ENCODE data around the gene CRYAB.

CRYAB gene

DNA sequence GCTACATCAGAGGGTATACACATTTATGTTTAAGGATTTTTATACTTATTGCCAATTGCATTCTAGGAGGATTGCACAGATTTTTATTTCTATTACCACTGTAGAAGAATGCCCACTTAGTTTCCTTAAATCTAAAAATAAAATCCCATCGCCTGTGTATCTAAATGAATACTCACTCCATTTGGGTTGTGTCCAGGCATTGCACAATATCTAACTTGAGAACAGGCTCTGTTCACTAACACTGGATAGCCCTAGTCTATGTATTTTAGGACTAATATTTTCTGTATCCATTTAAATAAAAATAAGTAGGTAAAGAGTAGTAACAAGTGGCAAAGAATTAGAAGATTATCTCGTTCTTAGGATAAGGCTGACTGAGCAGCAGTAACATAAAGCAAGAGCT lies 11.2 kb upstream of the CRYAB start:
- H2AFZ ChIP-seq (ENCODE audit: low read length): no peak overlapping the region
- H3K9me3 ChIP-seq (replicated peaks; ENCODE audit: insufficient read depth, low read length): no peaks in the 10 kb centered on the region
- H3K9me2 ChIP-seq (replicated peaks; ENCODE audit: insufficient read depth, low read length): no peaks in the 10 kb centered on the region
- H3K79me2 ChIP-seq (ENCODE audit: low read length): no peaks in the 10 kb centered on the region
- peaks cover 7% of the 10 kb centered on the region for H3F3A ChIP-seq (ENCODE audit: insufficient read depth, low read length)
- no peak overlapping the region for H3K4me3 ChIP-seq (ENCODE audit: low read length)
- H4K20me1 ChIP-seq (ENCODE audit: insufficient read depth, low read length): no peaks in the 10 kb centered on the region
- H3K4me1 ChIP-seq (ENCODE audit: low read length): peaks cover 6% of the 10 kb centered on the region
- no peak overlapping the region for H3K4me2 ChIP-seq (ENCODE audit: low read depth, low read length)
- TF ChIP-seq EZH2phosphoT487 (IDR thresholded peaks at IDR 0.05; ENCODE audit: low read length) (no peak), EZH2 (optimal IDR thresholded peaks at IDR 0.05; ENCODE audit: low read depth, low read length) (no peak)
- TF ChIP-seq, protein P1, sequence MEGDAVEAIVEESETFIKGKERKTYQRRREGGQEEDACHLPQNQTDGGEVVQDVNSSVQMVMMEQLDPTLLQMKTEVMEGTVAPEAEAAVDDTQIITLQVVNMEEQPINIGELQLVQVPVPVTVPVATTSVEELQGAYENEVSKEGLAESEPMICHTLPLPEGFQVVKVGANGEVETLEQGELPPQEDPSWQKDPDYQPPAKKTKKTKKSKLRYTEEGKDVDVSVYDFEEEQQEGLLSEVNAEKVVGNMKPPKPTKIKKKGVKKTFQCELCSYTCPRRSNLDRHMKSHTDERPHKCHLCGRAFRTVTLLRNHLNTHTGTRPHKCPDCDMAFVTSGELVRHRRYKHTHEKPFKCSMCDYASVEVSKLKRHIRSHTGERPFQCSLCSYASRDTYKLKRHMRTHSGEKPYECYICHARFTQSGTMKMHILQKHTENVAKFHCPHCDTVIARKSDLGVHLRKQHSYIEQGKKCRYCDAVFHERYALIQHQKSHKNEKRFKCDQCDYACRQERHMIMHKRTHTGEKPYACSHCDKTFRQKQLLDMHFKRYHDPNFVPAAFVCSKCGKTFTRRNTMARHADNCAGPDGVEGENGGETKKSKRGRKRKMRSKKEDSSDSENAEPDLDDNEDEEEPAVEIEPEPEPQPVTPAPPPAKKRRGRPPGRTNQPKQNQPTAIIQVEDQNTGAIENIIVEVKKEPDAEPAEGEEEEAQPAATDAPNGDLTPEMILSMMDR (IDR thresholded peaks at IDR 0.05; ENCODE audit: low read length): no peak
- no peaks in the 10 kb centered on the region for H3K36me3 ChIP-seq (replicated peaks; ENCODE audit: insufficient read depth, low read length)
- DNase-seq: no peak
- H3K27me3 ChIP-seq (replicated peaks; ENCODE audit: insufficient read depth, low read length): no peaks in the 10 kb centered on the region
- no peak overlapping the region for H3K27ac ChIP-seq (ENCODE audit: low read length)
- H3K9ac ChIP-seq (ENCODE audit: low read length): no peak overlapping the region

DNA sequence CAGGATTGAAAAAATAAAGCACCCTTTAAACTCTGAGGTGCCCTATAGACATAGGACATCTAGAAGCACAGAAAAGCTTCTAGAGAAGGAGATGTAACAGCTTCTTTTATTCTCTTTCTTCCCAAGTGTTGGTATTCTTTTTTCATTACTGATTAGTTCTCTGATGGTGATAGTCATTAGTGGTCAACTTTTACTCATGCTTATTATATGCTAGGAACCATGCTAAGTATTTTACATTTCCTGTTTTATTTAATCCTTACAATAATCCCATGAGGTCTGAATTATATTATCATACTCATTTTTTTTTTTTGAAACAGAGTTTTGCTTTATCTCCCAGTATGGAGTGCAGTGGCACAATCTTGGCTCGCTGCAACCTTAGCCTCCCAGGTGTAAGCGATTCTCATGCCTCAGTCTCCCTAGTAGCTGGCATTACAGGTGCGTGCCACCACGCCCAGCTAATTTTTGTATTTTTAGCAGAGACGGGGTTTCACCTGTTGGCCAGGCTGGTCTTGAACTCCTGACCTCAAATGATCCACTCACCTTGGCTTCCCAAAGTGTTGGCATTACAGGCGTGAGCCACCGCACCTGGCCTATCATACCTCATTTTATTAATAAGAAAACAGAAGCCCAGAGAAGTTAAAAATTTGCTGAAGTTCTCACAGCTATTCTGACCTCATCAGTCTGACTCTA lies 10.1 kb upstream of the CRYAB start:
- H2AFZ ChIP-seq (ENCODE audit: low read length): no peak overlapping the region
- H3K4me2 ChIP-seq (ENCODE audit: low read depth, low read length): no peak overlapping the region
- peaks cover 6% of the 10 kb centered on the region for H3K4me1 ChIP-seq (ENCODE audit: low read length)
- no peaks in the 10 kb centered on the region for H3K9me2 ChIP-seq (replicated peaks; ENCODE audit: insufficient read depth, low read length)
- H3F3A ChIP-seq (ENCODE audit: insufficient read depth, low read length): peaks cover 7% of the 10 kb centered on the region
- TF ChIP-seq EZH2 (optimal IDR thresholded peaks at IDR 0.05; ENCODE audit: low read depth, low read length): no peak
- TF ChIP-seq, protein P1 (IDR thresholded peaks at IDR 0.05; ENCODE audit: low read length): no peak
- no peak for TF ChIP-seq EZH2phosphoT487 (IDR thresholded peaks at IDR 0.05; ENCODE audit: low read length)
- H3K27ac ChIP-seq (ENCODE audit: low read length): no peak overlapping the region
- H3K9ac ChIP-seq (ENCODE audit: low read length): no peak overlapping the region
- H3K4me3 ChIP-seq (ENCODE audit: low read length): no peak overlapping the region
- H3K9me3 ChIP-seq (replicated peaks; ENCODE audit: insufficient read depth, low read length): no peaks in the 10 kb centered on the region
- no peaks in the 10 kb centered on the region for H3K27me3 ChIP-seq (replicated peaks; ENCODE audit: insufficient read depth, low read length)
- DNase-seq: no peak
- H3K36me3 ChIP-seq (replicated peaks; ENCODE audit: insufficient read depth, low read length): no peaks in the 10 kb centered on the region
- H4K20me1 ChIP-seq (ENCODE audit: insufficient read depth, low read length): no peaks in the 10 kb centered on the region
- no peaks in the 10 kb centered on the region for H3K79me2 ChIP-seq (ENCODE audit: low read length)

DNA sequence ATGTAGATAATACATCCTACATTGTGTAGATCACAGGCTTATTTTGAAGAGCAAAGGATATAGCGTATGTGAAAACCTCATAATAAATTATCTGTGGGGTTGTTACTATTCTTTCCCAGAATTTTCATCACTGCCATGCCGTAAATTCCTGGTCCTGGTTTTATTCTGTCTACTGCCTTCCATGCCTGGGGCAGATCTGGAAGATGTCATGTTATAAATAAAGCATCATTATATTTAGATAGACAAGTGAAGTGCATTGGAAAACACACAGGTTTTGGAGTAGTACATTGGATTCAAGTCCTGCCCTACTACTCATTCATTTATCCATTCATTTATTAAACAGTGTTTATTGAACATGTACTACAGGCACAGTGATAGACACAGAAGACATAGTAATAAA lies 9.3 kb upstream of the CRYAB start:
- no peak overlapping the region for H3K4me2 ChIP-seq (ENCODE audit: low read depth, low read length)
- H3K27me3 ChIP-seq (replicated peaks; ENCODE audit: insufficient read depth, low read length): no peaks in the 10 kb centered on the region
- no peak for DNase-seq
- no peaks in the 10 kb centered on the region for H4K20me1 ChIP-seq (ENCODE audit: insufficient read depth, low read length)
- no peak overlapping the region for H3K4me3 ChIP-seq (ENCODE audit: low read length)
- H3K4me1 ChIP-seq (ENCODE audit: low read length): peaks cover under 1% of the 10 kb centered on the region; the same call in 1 of the 2 replicates
- H3K9ac ChIP-seq (ENCODE audit: low read length): no peak overlapping the region
- TF ChIP-seq, protein P1 (IDR thresholded peaks at IDR 0.05; ENCODE audit: low read length): no peak
- TF ChIP-seq EZH2 (optimal IDR thresholded peaks at IDR 0.05; ENCODE audit: low read depth, low read length): no peak
- H3K9me2 ChIP-seq (replicated peaks; ENCODE audit: insufficient read depth, low read length): no peaks in the 10 kb centered on the region
- no peak overlapping the region for H2AFZ ChIP-seq (ENCODE audit: low read length)
- no peaks in the 10 kb centered on the region for H3K9me3 ChIP-seq (replicated peaks; ENCODE audit: insufficient read depth, low read length)
- no peaks in the 10 kb centered on the region for H3K36me3 ChIP-seq (replicated peaks; ENCODE audit: insufficient read depth, low read length)
- no peaks in the 10 kb centered on the region; the same call in 1 of the 2 replicates for H3F3A ChIP-seq (ENCODE audit: insufficient read depth, low read length)
- H3K79me2 ChIP-seq (ENCODE audit: low read length): no peaks in the 10 kb centered on the region
- no peak overlapping the region for H3K27ac ChIP-seq (ENCODE audit: low read length)

Measured in MM.1S (cell line).